GM19023 (cell line): ENCODE results near the gene PSG11.
"Not testable (repeated sequence)": the region's sequence is repeated elsewhere in the genome, so short reads cannot be mapped to it uniquely, and the experiment has no call there.

ENCODE experiments used
- ATAC-seq: cut with Tn5 transposase; IDR thresholded peaks from one replicate; pipeline ENCODE4 v1.9.1; 2021; ENCODE audit warnings: mild to moderate bottlenecking, moderate library complexity; ENCODE audit not compliant: unreplicated experiment

Gene PSG11

DNA sequence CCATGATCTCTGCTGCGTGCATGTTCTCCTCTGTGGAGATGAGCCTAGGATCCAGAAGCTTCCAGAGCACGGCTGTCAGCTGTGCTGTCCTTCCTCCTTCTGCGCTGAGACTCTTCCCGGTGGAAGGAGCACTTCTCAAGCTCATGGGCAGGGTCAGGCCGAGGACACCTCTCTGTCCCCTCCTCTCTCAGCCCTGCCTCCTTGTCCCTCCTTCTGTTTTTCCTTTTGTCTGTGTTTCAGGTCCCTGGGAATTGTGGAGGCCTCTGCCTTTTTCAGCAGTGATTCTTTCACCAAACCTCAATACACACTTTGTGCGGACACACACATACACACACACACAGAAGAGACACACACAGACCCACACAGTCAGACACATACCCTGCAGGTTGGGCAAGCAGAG is at the start of gene PSG11:
TSS of gene PSG11 (minus strand) at position 101 of the 400 bp plus-strand sequence. CDS start at position 4, 97 bp downstream.
- ATAC-seq, result not testable (repeated sequence)

GRCh38 chr19:43062418-43062817 is 36.1 kb upstream of the PSG11 start:
- ATAC-seq, result not testable (repeated sequence)

DNA sequence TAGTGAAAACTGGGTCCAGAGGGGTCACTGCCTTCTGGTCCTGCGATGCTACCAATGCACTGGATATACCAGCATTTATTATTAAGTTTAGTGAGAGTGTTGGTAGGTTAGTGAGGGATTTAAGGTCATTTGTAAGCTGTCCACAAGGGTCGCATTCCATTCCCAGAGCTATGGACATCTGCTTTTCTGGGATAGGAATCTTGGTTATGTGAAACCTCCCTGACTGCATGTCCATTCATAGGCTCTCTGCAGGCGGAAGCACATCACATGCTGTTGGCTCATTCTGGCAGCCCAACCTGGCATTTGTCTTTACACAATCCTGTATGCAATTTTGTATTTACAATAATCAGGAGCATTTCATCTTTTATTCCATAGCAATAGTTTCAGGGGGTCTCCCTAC is 35.1 kb upstream of the PSG11 start:
- ATAC-seq, result not testable (repeated sequence)

DNA sequence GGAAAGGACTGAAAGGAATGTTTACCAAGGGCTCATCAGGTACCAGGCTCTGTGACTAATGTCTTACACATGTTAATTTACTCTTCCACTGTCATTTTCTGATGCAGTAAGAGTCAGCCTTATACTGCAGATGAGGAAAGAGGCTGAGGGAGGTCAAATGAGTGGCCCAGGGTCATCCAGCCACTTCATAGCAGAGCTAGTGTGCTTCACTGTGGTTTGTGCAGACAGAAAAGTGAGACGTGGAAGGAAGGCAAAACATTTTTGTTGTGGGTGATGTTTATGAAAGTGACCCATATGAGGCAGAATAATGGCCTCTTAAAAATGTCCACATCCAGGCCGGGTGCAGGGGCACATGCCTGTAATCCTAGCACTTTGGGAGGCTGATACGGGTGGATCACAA is 34.0 kb upstream of the PSG11 start:
- not testable (repeated sequence) for ATAC-seq

GRCh38 chr19:43059482-43059881 is 33.2 kb upstream of the PSG11 start:
- not testable (repeated sequence) for ATAC-seq

DNA sequence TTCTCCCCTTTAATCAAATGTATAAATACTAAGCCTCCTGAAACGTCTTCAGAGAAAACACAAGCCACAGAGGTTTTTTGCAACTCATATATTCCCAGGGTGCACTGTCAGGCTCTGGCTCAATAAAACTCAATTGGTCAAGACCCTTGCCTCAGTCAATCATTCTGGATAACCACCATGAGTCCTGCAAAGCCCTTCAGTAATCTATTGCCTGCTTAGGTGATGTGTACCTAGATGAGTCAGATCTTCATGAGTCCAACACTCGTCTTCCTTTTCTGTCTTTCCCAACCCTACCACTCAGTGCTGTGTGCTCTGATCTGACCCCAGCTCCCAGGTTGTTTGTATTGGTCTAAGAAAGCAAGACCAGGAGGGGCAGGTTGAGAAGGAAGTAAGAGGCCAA is 32.2 kb upstream of the PSG11 start:
- ATAC-seq, result not testable (repeated sequence)

DNA sequence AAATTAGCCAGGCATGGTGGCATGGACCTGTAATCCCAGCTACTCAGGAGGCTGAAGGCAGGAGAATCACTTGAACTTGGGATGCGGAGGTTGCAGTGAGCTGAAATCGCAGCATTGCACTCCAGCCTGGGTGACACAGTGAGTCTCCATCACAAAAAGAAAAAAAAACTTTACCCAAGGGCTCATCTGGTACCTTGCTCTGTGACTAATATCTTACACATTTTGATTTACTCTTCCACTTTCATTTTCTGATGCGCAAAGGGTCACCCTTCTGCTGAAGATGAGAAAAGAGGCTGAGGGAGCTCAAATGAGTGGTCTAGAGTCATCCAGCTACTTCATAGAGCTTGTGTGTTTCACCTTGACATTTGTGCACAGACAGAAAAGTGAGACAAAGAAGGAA is 21.7 kb upstream of the PSG11 start:
- not testable (repeated sequence) for ATAC-seq

- not testable (repeated sequence) for ATAC-seq
Measured at GRCh38 chr19:43046578-43046977, 20.3 kb upstream of the PSG11 start.

- not testable (repeated sequence) for ATAC-seq
Measured at GRCh38 chr19:43043492-43044180, 17.4 kb upstream of the PSG11 start.

- ATAC-seq, result not testable (repeated sequence)
Measured at GRCh38 chr19:43031645-43032044, 5.4 kb upstream of the PSG11 start.

- no peak for ATAC-seq
Measured at GRCh38 chr19:43028866-43029265, 2.6 kb upstream of the PSG11 start.

DNA sequence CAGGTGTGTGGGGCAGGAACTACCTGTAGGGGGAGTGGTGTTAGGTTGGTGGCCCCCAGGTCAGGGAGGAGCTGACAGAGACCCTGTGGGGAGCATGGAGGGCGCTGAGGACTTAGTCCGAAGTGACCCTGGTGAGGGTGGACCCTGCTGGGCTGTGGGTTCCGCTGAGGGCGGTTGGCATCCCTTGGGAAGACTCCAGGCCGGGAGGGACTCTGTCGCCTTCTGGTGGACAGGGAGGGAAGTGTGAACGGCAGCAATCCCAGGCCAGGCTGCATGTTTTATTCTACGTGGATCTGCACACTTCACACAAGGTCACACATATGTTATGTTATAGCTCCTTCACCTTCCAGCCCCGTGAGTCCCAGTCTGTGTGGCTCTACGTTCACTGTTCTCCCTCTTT is 1.7 kb upstream of the PSG11 start:
- not testable (repeated sequence) for ATAC-seq

- not testable (repeated sequence) for ATAC-seq
Measured at GRCh38 chr19:43027061-43027460, 792 bp upstream of the PSG11 start.

DNA sequence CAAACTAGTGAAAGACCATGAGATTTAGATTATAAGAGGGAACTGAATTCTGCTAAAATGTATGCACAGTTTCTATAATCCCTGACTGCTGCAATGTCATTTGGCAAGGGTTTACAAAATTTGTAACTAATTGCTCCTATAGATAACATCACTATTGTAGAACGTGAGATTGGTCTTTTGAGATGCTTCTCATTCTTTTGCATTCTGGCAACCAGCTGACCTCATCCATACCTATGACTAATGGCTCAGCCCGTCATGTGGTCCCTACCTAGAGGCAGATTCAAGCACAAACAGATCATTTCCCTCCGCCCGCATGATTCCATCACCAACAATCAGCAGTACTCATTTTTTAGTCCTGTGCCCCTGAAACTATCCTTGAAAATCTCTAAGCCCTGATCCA is 4.2 kb downstream of the PSG11 start:
- ATAC-seq, result not testable (repeated sequence)

- not testable (repeated sequence) for ATAC-seq
Measured at GRCh38 chr19:43021629-43022028, 4.6 kb downstream of the PSG11 start.

- not testable (repeated sequence) for ATAC-seq
Measured at GRCh38 chr19:43019588-43019987, 6.7 kb downstream of the PSG11 start.

- ATAC-seq, result not testable (repeated sequence)
Measured at GRCh38 chr19:43005841-43006240, 20.4 kb downstream of the PSG11 start.

DNA sequence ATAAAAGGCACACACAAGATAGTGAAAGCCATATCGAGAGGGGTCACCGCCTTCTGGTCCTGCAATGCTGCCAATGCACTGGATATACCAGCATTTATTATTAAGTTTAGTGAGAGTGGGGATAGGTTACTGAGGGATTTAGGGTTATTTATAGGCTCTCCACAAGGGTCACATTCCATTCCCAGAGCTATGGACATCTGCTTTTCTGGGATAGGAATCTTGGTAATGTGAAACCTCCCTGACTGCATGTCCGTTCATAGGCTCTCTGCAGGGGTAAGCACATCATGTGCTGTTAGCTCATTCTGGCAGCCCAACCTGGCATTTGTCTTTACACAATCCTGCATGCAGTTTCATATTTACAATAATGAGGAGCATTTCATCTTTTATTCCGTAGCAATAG is 21.4 kb downstream of the PSG11 start:
- ATAC-seq, result not testable (repeated sequence)

GRCh38 chr19:43003634-43004033 is 22.6 kb downstream of the PSG11 start:
- not testable (repeated sequence) for ATAC-seq

- ATAC-seq, result not testable (repeated sequence)
Measured at GRCh38 chr19:43002948-43003347, 23.3 kb downstream of the PSG11 start.

DNA sequence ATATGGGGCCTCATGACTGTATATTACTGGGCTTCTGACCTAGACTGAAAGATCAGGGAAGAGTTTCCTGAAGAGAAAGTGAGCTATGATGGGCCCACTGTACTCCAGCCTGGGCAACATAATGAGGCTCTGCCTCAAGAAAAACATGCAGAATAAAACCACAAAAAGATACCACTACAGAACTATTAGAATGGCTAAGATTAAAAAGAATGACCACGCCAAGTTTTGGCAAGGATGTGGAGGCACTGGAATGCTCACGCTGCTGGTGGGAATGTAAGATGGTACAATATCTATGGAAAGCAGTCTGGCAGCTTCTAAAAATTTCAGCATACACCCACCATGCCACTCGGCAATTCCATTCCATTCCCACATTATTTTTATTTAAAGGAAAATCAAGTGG is 30.1 kb downstream of the PSG11 start:
- ATAC-seq, result not testable (repeated sequence)

DNA sequence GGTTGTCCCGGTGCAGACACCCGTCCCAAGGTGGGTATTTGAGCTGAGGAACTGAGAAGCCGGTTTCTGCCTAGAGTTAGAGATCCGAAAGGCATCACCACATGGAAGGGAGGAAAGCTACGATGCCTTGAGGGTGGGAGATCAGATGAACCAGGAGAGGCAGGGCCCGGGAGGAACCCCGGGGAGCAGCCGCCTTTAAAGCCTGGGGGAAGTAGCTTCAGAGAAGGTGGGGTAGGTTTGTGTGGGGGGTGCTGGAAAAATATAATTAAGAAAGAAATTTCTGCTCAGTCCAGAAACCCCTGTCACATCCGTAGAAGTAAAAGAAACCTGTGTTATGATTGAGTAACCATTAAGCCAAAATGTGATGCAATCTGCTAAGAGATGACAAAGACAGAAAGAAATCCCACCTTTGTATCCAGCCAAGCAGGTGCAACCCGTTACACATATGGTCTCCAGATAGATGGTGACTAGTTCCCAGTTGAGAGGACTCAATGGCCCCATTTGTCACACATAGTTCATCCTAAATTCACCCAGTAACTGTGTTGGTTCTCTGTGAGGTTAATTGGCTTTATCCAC is 34.2 kb downstream of the PSG11 start:
- ATAC-seq, result not testable (repeated sequence)
